GM23338 (cell line): Measurements from ENCODE around the gene TBX10. TPM values are rescaled to one million over a fixed set of nuclear protein-coding genes. Genes with fewer than 3 reads are reported as not detected.

Source experiments
- ATAC-seq: fragments of 200-7000 bp; cut with Tn5 transposase; 3 replicates; pipeline ENCODE4 v1.9.1; 2020
- DNase-seq: peaks from one replicate; pipeline ENCODE4 v3.0.0-alpha.2; 2015; ENCODE audit warnings: low spot score
- H2AFZ ChIP-seq: fragments of 200-600 bp; sonication (generic); 2 replicates; pipeline ENCODE4 v1.8.0; 2016; ENCODE audit warnings: antibody characterized with exemption, mild to moderate bottlenecking, moderate library complexity
- H3F3A ChIP-seq: fragments of 200-600 bp; sonication (generic); replicated peaks from 2 replicates; pipeline ENCODE4 v1.8.0; 2017; ENCODE audit warnings: antibody characterized with exemption, mixed run types, low read depth
- H3K27ac ChIP-seq: fragments of 200-600 bp; sonication (generic); 2 replicates; pipeline ENCODE4 v1.6.1; 2016; ENCODE audit warnings: low read depth
- H3K27me3 ChIP-seq: fragments of 200-600 bp; sonication (generic); 2 replicates; pipeline ENCODE4 v1.8.0; 2016; ENCODE audit warnings: mild to moderate bottlenecking, mixed run types, moderate library complexity; ENCODE audit not compliant: insufficient read depth
- H3K36me3 ChIP-seq: fragments of 200-600 bp; sonication (generic); 2 replicates; pipeline ENCODE4 v1.8.0; 2016; ENCODE audit warnings: mild to moderate bottlenecking; ENCODE audit not compliant: insufficient read depth
- H3K4me1 ChIP-seq: fragments of 200-600 bp; sonication (generic); 2 replicates; pipeline ENCODE4 v1.8.0; 2016; ENCODE audit warnings: mild to moderate bottlenecking, moderate library complexity; ENCODE audit not compliant: insufficient read depth
- H3K4me2 ChIP-seq: fragments of 200-600 bp; sonication (generic); 2 replicates; pipeline ENCODE4 v1.7.1; 2017; ENCODE audit warnings: mixed run types
- H3K4me3 ChIP-seq: fragments of 200-600 bp; sonication (generic); 2 replicates; pipeline ENCODE4 v1.6.1; 2016; ENCODE audit warnings: mixed run types
- H3K79me2 ChIP-seq: fragments of 200-600 bp; sonication (generic); replicated peaks from 2 replicates; pipeline ENCODE4 v1.8.0; 2017; ENCODE audit warnings: mild to moderate bottlenecking; ENCODE audit not compliant: insufficient read depth
- H3K9me2 ChIP-seq: fragments of 200-600 bp; sonication (generic); 2 replicates; pipeline ENCODE4 v1.8.0; 2017; ENCODE audit not compliant: insufficient read depth
- H4K20me1 ChIP-seq: fragments of 200-600 bp; sonication (generic); replicated peaks from 2 replicates; pipeline ENCODE4 v1.8.0; 2017; ENCODE audit warnings: mild to moderate bottlenecking; ENCODE audit not compliant: insufficient read depth
- H3K27ac Mint-ChIP-seq: 2 replicates; pipeline ENCODE4 v1.8.0; 2020; ENCODE audit warnings: inconsistent platforms, mild to moderate bottlenecking, moderate library complexity, mixed read lengths
- H3K27me3 Mint-ChIP-seq: 3 replicates; pipeline ENCODE4 v1.8.0; 2022; ENCODE audit warnings: low read depth, mild to moderate bottlenecking, moderate library complexity, mixed read lengths, inconsistent platforms; ENCODE audit not compliant: insufficient read depth, poor library complexity
- H3K36me3 Mint-ChIP-seq: 3 replicates; pipeline ENCODE4 v1.8.0; 2021; ENCODE audit warnings: low read depth, mild to moderate bottlenecking, inconsistent platforms, moderate library complexity, mixed read lengths
- H3K4me1 Mint-ChIP-seq: 3 replicates; pipeline ENCODE4 v1.8.0; 2020; ENCODE audit warnings: mild to moderate bottlenecking, inconsistent platforms, mixed read lengths
- H3K4me3 Mint-ChIP-seq: 3 replicates; pipeline ENCODE4 v1.8.0; 2021; ENCODE audit warnings: moderate library complexity, mild to moderate bottlenecking, inconsistent platforms, mixed read lengths
- H3K9me3 Mint-ChIP-seq: 3 replicates; pipeline ENCODE4 v1.8.0; 2020; ENCODE audit warnings: moderate library complexity, mild to moderate bottlenecking, inconsistent platforms, mixed read lengths
- ETS1 ChIP-seq: IDR thresholded peaks from 2 replicates; pipeline ENCODE4 v1.6.1; 2016; ENCODE audit warnings: antibody characterized with exemption
- EZH2 ChIP-seq: fragments of 200-600 bp; sonication (generic); IDR thresholded peaks from one replicate; pipeline ENCODE4 v1.8.0; 2017; ENCODE audit warnings: antibody characterized with exemption, mild to moderate bottlenecking, low read depth; ENCODE audit not compliant: unreplicated experiment
- EZH2phosphoT487 ChIP-seq: fragments of 200-600 bp; sonication (generic); IDR thresholded peaks from one replicate; pipeline ENCODE4 v1.8.1; 2018; ENCODE audit warnings: antibody characterized with exemption; ENCODE audit not compliant: unreplicated experiment
- JUNB ChIP-seq: IDR thresholded peaks from one replicate; pipeline ENCODE4 v1.6.1; 2016; ENCODE audit warnings: antibody characterized with exemption; ENCODE audit not compliant: unreplicated experiment
- NANOG ChIP-seq: IDR thresholded peaks from 2 replicates; pipeline ENCODE4 v1.6.1; 2016; ENCODE audit warnings: antibody characterized with exemption, borderline replicate concordance
- POLR2AphosphoS5 ChIP-seq: IDR thresholded peaks from 2 replicates; pipeline ENCODE4 v1.6.1; 2016; ENCODE audit warnings: antibody characterized with exemption, low read depth
- STAT1 ChIP-seq: IDR thresholded peaks from one replicate; pipeline ENCODE4 v1.6.1; 2016; ENCODE audit warnings: antibody characterized with exemption; ENCODE audit not compliant: unreplicated experiment
- ZNF114 ChIP-seq: fragments of 250-450 bp; sonication (Bioruptor Pico); IDR thresholded peaks from 2 replicates; pipeline ENCODE4 v1.5.0; 2020; ENCODE audit warnings: mild to moderate bottlenecking, moderate library complexity
- ZNF331 ChIP-seq: fragments of 250-450 bp; sonication (Bioruptor Pico); IDR thresholded peaks from 2 replicates; pipeline ENCODE4 v1.5.0; 2020; ENCODE audit warnings: low read depth, mild to moderate bottlenecking, moderate library complexity
- polyA plus RNA-seq: library from polyadenylated mRNA; unstranded; fragments of >200 nt; fragmentation: Nextera tagmentation; extraction: Ambion mirVana; gene quantifications from 2 replicates; pipeline ENCODE4 v1.2.1, GENCODE V29; 2016
- total RNA-seq: library from RNA; depleted of rRNA; stranded (reverse); fragments of >200 nt; shearing (Covaris generic); gene quantifications from 2 replicates; pipeline ENCODE4 v1.2.3, GENCODE V29; 2014
- TF ChIP-seq, protein P1 (sequence below): IDR thresholded peaks from one replicate; pipeline ENCODE4 v1.6.1; 2018; ENCODE audit warnings: antibody characterized with exemption; ENCODE audit not compliant: unreplicated experiment
- TF ChIP-seq, protein P2 (sequence below), 2 experiments: fragments of 200-600 bp in 1 of 2; sonication (generic) in 1 of 2; conservative IDR thresholded peaks; 2 replicates each; pipeline versions ENCODE4 v1.5.1 to v1.6.1; 2016 to 2017; ENCODE audit warnings: antibody characterized with exemption in 2 of 2, low read depth in 2 of 2, mild to moderate bottlenecking in 2 of 2, moderate library complexity in 1 of 2
- TF ChIP-seq, protein P3 (sequence below): fragments of 250-450 bp; sonication (Bioruptor Pico); IDR thresholded peaks from 2 replicates; pipeline ENCODE4 v1.5.0; 2020; ENCODE audit warnings: mild to moderate bottlenecking, moderate library complexity

Gene TBX10
- total and polyA plus RNA-seq, 2 experiments from 2014 or later = 0.10 TPM; not detected in 1

GRCh38 chr11:67670316-67671210 is 31.0 kb upstream of the TBX10 start:
- H3K36me3 Mint-ChIP-seq = no peaks in the 10 kb centered on the region
- DNase-seq (no peak), ATAC-seq (no peak)
- H3K36me3 ChIP-seq = no peaks in the 10 kb centered on the region
- peaks cover 19% of the 10 kb centered on the region for H3K4me1 Mint-ChIP-seq
- no peaks in the 10 kb centered on the region for H3F3A ChIP-seq
- no peaks in the 10 kb centered on the region for H3K4me1 ChIP-seq
- no peak overlapping the region for H3K4me3 ChIP-seq
- peaks cover 6% of the 10 kb centered on the region for H3K27me3 Mint-ChIP-seq
- H4K20me1 ChIP-seq = no peaks in the 10 kb centered on the region
- H3K9me3 Mint-ChIP-seq = no peaks in the 10 kb centered on the region
- no peaks in the 10 kb centered on the region for H3K79me2 ChIP-seq
- no peaks in the 10 kb centered on the region for H3K27me3 ChIP-seq
- H3K27ac ChIP-seq = no peak overlapping the region
- TF ChIP-seq EZH2 (no peak), EZH2phosphoT487 (no peak), ETS1 (no peak), NANOG (no peak), ZNF114 (CRISPR knock-in tag) (no peak), STAT1 (no peak), POLR2AphosphoS5 (no peak), JUNB (no peak), ZNF331 (CRISPR knock-in tag) (no peak)
- TF ChIP-seq, protein P1, sequence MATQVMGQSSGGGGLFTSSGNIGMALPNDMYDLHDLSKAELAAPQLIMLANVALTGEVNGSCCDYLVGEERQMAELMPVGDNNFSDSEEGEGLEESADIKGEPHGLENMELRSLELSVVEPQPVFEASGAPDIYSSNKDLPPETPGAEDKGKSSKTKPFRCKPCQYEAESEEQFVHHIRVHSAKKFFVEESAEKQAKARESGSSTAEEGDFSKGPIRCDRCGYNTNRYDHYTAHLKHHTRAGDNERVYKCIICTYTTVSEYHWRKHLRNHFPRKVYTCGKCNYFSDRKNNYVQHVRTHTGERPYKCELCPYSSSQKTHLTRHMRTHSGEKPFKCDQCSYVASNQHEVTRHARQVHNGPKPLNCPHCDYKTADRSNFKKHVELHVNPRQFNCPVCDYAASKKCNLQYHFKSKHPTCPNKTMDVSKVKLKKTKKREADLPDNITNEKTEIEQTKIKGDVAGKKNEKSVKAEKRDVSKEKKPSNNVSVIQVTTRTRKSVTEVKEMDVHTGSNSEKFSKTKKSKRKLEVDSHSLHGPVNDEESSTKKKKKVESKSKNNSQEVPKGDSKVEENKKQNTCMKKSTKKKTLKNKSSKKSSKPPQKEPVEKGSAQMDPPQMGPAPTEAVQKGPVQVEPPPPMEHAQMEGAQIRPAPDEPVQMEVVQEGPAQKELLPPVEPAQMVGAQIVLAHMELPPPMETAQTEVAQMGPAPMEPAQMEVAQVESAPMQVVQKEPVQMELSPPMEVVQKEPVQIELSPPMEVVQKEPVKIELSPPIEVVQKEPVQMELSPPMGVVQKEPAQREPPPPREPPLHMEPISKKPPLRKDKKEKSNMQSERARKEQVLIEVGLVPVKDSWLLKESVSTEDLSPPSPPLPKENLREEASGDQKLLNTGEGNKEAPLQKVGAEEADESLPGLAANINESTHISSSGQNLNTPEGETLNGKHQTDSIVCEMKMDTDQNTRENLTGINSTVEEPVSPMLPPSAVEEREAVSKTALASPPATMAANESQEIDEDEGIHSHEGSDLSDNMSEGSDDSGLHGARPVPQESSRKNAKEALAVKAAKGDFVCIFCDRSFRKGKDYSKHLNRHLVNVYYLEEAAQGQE = no peak
- TF ChIP-seq, protein P2, sequence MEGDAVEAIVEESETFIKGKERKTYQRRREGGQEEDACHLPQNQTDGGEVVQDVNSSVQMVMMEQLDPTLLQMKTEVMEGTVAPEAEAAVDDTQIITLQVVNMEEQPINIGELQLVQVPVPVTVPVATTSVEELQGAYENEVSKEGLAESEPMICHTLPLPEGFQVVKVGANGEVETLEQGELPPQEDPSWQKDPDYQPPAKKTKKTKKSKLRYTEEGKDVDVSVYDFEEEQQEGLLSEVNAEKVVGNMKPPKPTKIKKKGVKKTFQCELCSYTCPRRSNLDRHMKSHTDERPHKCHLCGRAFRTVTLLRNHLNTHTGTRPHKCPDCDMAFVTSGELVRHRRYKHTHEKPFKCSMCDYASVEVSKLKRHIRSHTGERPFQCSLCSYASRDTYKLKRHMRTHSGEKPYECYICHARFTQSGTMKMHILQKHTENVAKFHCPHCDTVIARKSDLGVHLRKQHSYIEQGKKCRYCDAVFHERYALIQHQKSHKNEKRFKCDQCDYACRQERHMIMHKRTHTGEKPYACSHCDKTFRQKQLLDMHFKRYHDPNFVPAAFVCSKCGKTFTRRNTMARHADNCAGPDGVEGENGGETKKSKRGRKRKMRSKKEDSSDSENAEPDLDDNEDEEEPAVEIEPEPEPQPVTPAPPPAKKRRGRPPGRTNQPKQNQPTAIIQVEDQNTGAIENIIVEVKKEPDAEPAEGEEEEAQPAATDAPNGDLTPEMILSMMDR (conservative IDR thresholded peaks at IDR 0.05; ENCODE audit: low read depth in 2 of 2) = no peak
- TF ChIP-seq, protein P3, sequence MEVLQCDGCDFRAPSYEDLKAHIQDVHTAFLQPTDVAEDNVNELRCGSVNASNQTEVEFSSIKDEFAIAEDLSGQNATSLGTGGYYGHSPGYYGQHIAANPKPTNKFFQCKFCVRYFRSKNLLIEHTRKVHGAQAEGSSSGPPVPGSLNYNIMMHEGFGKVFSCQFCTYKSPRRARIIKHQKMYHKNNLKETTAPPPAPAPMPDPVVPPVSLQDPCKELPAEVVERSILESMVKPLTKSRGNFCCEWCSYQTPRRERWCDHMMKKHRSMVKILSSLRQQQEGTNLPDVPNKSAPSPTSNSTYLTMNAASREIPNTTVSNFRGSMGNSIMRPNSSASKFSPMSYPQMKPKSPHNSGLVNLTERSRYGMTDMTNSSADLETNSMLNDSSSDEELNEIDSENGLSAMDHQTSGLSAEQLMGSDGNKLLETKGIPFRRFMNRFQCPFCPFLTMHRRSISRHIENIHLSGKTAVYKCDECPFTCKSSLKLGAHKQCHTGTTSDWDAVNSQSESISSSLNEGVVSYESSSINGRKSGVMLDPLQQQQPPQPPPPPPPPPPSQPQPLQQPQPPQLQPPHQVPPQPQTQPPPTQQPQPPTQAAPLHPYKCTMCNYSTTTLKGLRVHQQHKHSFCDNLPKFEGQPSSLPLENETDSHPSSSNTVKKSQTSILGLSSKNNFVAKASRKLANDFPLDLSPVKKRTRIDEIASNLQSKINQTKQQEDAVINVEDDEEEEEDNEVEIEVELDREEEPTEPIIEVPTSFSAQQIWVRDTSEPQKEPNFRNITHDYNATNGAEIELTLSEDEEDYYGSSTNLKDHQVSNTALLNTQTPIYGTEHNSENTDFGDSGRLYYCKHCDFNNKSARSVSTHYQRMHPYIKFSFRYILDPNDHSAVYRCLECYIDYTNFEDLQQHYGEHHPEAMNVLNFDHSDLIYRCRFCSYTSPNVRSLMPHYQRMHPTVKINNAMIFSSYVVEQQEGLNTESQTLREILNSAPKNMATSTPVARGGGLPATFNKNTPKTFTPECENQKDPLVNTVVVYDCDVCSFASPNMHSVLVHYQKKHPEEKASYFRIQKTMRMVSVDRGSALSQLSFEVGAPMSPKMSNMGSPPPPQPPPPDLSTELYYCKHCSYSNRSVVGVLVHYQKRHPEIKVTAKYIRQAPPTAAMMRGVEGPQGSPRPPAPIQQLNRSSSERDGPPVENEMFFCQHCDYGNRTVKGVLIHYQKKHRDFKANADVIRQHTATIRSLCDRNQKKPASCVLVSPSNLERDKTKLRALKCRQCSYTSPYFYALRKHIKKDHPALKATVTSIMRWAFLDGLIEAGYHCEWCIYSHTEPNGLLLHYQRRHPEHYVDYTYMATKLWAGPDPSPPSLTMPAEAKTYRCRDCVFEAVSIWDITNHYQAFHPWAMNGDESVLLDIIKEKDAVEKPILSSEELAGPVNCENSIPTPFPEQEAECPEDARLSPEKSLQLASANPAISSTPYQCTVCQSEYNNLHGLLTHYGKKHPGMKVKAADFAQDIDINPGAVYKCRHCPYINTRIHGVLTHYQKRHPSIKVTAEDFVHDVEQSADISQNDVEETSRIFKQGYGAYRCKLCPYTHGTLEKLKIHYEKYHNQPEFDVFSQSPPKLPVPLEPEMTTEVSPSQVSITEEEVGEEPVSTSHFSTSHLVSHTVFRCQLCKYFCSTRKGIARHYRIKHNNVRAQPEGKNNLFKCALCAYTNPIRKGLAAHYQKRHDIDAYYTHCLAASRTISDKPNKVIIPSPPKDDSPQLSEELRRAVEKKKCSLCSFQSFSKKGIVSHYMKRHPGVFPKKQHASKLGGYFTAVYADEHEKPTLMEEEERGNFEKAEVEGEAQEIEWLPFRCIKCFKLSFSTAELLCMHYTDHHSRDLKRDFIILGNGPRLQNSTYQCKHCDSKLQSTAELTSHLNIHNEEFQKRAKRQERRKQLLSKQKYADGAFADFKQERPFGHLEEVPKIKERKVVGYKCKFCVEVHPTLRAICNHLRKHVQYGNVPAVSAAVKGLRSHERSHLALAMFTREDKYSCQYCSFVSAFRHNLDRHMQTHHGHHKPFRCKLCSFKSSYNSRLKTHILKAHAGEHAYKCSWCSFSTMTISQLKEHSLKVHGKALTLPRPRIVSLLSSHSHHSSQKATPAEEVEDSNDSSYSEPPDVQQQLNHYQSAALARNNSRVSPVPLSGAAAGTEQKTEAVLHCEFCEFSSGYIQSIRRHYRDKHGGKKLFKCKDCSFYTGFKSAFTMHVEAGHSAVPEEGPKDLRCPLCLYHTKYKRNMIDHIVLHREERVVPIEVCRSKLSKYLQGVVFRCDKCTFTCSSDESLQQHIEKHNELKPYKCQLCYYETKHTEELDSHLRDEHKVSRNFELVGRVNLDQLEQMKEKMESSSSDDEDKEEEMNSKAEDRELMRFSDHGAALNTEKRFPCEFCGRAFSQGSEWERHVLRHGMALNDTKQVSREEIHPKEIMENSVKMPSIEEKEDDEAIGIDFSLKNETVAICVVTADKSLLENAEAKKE = no peak
- no peak overlapping the region for H3K4me3 Mint-ChIP-seq
- no peak overlapping the region for H3K27ac Mint-ChIP-seq
- H2AFZ ChIP-seq = no peak overlapping the region
- no peak overlapping the region for H3K4me2 ChIP-seq
- no peaks in the 10 kb centered on the region for H3K9me2 ChIP-seq
